PC-9 (cell line): ENCODE data around the gene DNAJC13. TPM values are rescaled to one million over a fixed set of nuclear protein-coding genes. Genes with fewer than 3 reads are reported as not detected.

ENCODE experiments used
- BruUV-seq: library from RNA; stranded (reverse); fragments of 400-500 nt; replicated peaks from 2 replicates; lab custom pipeline; 2021; lab: Mats Ljungman, UMichigan
- CTCF ChIA-PET: fragments of 300-600 bp; sonication (Branson Sonifier 250); formaldehyde crosslinking; loops from one replicate; lab custom pipeline; 2022; ENCODE audit warnings: antibody characterized with exemption; lab: Charles Lee
- POLR2A ChIA-PET: fragments of 300-600 bp; sonication (Branson Sonifier 250); formaldehyde crosslinking; loops from one replicate; lab custom pipeline; 2022; ENCODE audit warnings: antibody characterized with exemption; ENCODE audit not compliant: unreplicated experiment; lab: Charles Lee
- DNase-seq, 2 experiments: peaks; one replicate each; pipeline versions ENCODE4 v3.0.0 to v3.0.0-alpha.2; 2015 to 2022; ENCODE audit warnings: mixed read lengths in 1 of 2
- H2AFZ ChIP-seq: fragments of 200-600 bp; sonication (generic); 2 replicates; pipeline ENCODE4 v1.8.1; 2017; ENCODE audit warnings: antibody characterized with exemption
- H3F3A ChIP-seq: fragments of 200-600 bp; sonication (generic); 2 replicates; pipeline ENCODE4 v1.8.1; 2017; ENCODE audit warnings: antibody characterized with exemption, mild to moderate bottlenecking, low read depth; ENCODE audit not compliant: insufficient read depth
- H3K27ac ChIP-seq: fragments of 200-600 bp; sonication (generic); 2 replicates; pipeline ENCODE4 v1.6.1; 2016; ENCODE audit warnings: mixed run types
- H3K27me3 ChIP-seq: fragments of 200-600 bp; sonication (generic); 2 replicates; pipeline ENCODE4 v1.6.1; 2016; ENCODE audit warnings: low read depth, mixed run types; ENCODE audit not compliant: insufficient read depth
- H3K36me3 ChIP-seq: fragments of 200-600 bp; sonication (generic); 2 replicates; pipeline ENCODE4 v1.6.1; 2016; ENCODE audit warnings: low read depth, mixed run types
- H3K4me1 ChIP-seq: fragments of 200-600 bp; sonication (generic); replicated peaks from 2 replicates; pipeline ENCODE4 v1.6.1; 2016; ENCODE audit warnings: mixed run types; ENCODE audit not compliant: insufficient read depth
- H3K4me2 ChIP-seq: fragments of 200-600 bp; sonication (generic); 2 replicates; pipeline ENCODE4 v1.6.1; 2017; ENCODE audit warnings: mixed run types
- H3K4me3 ChIP-seq: fragments of 200-600 bp; sonication (generic); 2 replicates; pipeline ENCODE4 v1.6.1; 2016; ENCODE audit warnings: mixed run types
- H3K79me2 ChIP-seq: fragments of 200-600 bp; sonication (generic); 2 replicates; pipeline ENCODE4 v1.6.1; 2017; ENCODE audit warnings: low read depth, mixed run types
- H3K9me2 ChIP-seq: fragments of 200-600 bp; sonication (generic); 2 replicates; pipeline ENCODE4 v1.8.1; 2017; ENCODE audit warnings: mild to moderate bottlenecking; ENCODE audit not compliant: insufficient read depth
- H3K9me3 ChIP-seq: fragments of 200-600 bp; sonication (generic); 2 replicates; pipeline ENCODE4 v1.8.1; 2016; ENCODE audit warnings: low read depth; ENCODE audit not compliant: insufficient read depth
- H4K20me1 ChIP-seq: fragments of 200-600 bp; sonication (generic); 2 replicates; pipeline ENCODE4 v1.8.1; 2017; ENCODE audit not compliant: insufficient read depth
- CTCF ChIP-seq: fragments of 200-600 bp; sonication (generic); conservative IDR thresholded peaks from 2 replicates; pipeline ENCODE4 v1.6.1; 2017; ENCODE audit warnings: mixed run types, antibody characterized with exemption, mild to moderate bottlenecking, moderate library complexity
- EZH2 ChIP-seq: fragments of 200-600 bp; sonication (generic); IDR thresholded peaks from 2 replicates; pipeline ENCODE4 v1.8.0; 2017; ENCODE audit warnings: antibody characterized with exemption, low read depth
- intact Hi-C: fragments of 100-400 bp; cut with micrococcal nuclease; formaldehyde crosslinking; loops from one replicate; pipeline ENCODE4 v1.10.0; 2022; ENCODE audit not compliant: unreplicated experiment
- total RNA-seq: library from RNA; stranded (reverse); gene quantifications from 2 replicates; pipeline ENCODE4 v1.2.3, GENCODE V29; 2021

The DNAJC13 gene
- total RNA-seq, 1 experiment from 2014 or later: 56.6 TPM

GRCh38 chr3:132509096-132509495 lies 91.8 kb downstream of the DNAJC13 start:
- POLR2A ChIA-PET: no interaction called here
- CTCF ChIA-PET: no interaction called here
- Histone ChIP-seq H3K27me3 (no peaks in the 10 kb centered on the region), H3K79me2 (no peaks in the 10 kb centered on the region), H3K4me1 (no peaks in the 10 kb centered on the region), H3K36me3 (peaks cover 21% of the 10 kb centered on the region), H3K9me3 (no peaks in the 10 kb centered on the region), H3K27ac (no peak overlapping the region), H2AFZ (no peak overlapping the region), H4K20me1 (no peaks in the 10 kb centered on the region), H3F3A (no peaks in the 10 kb centered on the region), H3K4me2 (no peak overlapping the region), H3K9me2 (no peaks in the 10 kb centered on the region), H3K4me3 (no peak overlapping the region)
- BruUV-seq: no TSS peak
- TF ChIP-seq CTCF (no peak), EZH2 (no peak)
- DNase-seq: no peak
- intact Hi-C loops: no loop called here

GRCh38 chr3:132509506-132509905 lies 92.2 kb downstream of the DNAJC13 start:
- H3K4me3 ChIP-seq: no peak overlapping the region
- no peaks in the 10 kb centered on the region for H3K4me1 ChIP-seq
- no peaks in the 10 kb centered on the region for H3K27me3 ChIP-seq
- H3K79me2 ChIP-seq: no peaks in the 10 kb centered on the region
- TF ChIP-seq CTCF (no peak), EZH2 (no peak)
- no peak overlapping the region for H3K27ac ChIP-seq
- no TSS peak for BruUV-seq
- no peaks in the 10 kb centered on the region for H3K9me3 ChIP-seq
- no peak overlapping the region for H3K4me2 ChIP-seq
- H3K36me3 ChIP-seq: peaks cover 20% of the 10 kb centered on the region; the same call in 1 of the 2 replicates
- H4K20me1 ChIP-seq: no peaks in the 10 kb centered on the region
- intact Hi-C loops: no loop called here
- ChIA-PET CTCF (no interaction called here), POLR2A (no interaction called here)
- no peaks in the 10 kb centered on the region for H3K9me2 ChIP-seq
- H3F3A ChIP-seq: no peaks in the 10 kb centered on the region
- no peak overlapping the region for H2AFZ ChIP-seq
- no peak for DNase-seq

- POLR2A ChIA-PET: no interaction called here
- H3K9me3 ChIP-seq: no peaks in the 10 kb centered on the region
- BruUV-seq: no TSS peak
- no peak overlapping the region for H3K4me2 ChIP-seq
- 0 out of 2 replicates have a peak, but pooled peaks cover 3% of the 10 kb centered on the region for H4K20me1 ChIP-seq
- CTCF ChIA-PET: no interaction called here
- no peaks in the 10 kb centered on the region for H3K9me2 ChIP-seq
- no peaks in the 10 kb centered on the region for H3K27me3 ChIP-seq
- no peak overlapping the region for H3K27ac ChIP-seq
- H2AFZ ChIP-seq: no peak overlapping the region
- H3K4me1 ChIP-seq: no peaks in the 10 kb centered on the region
- DNase-seq: no peak
- intact Hi-C loops: no loop called here
- H3F3A ChIP-seq: no peaks in the 10 kb centered on the region
- H3K79me2 ChIP-seq: no peaks in the 10 kb centered on the region
- peaks cover 15% of the 10 kb centered on the region for H3K36me3 ChIP-seq
- H3K4me3 ChIP-seq: no peak overlapping the region
- no peak for TF ChIP-seq CTCF
- no peak for TF ChIP-seq EZH2
Measured at GRCh38 chr3:132513057-132513456, 95.8 kb downstream of the DNAJC13 start.
